B cell (primary cell): ENCODE measurements around the gene TAS2R41. TPM values are rescaled to one million over a fixed set of nuclear protein-coding genes. Genes with fewer than 3 reads are reported as not detected.

Experiments
- ATAC-seq: fragments of 200-7000 bp; cut with Tn5 transposase; one replicate; pipeline ENCODE4 v1.10.0; 2021; ENCODE audit warnings: low read depth, mild to moderate bottlenecking, moderate number of reproducible peaks, moderate library complexity
- CTCF ChIA-PET: fragments of 350-600 bp; sonication (Branson Sonifier 250); formaldehyde crosslinking; loops from one replicate; lab custom pipeline; 2021; ENCODE audit warnings: antibody characterized with exemption, inconsistent platforms; lab: Charles Lee
- POLR2A ChIA-PET: fragments of 350-600 bp; sonication (Branson Sonifier 250); formaldehyde crosslinking; loops from one replicate; lab custom pipeline; 2021; ENCODE audit warnings: antibody characterized with exemption; lab: Charles Lee
- DNase-seq: peaks from one replicate; pipeline ENCODE4 v3.0.0; 2013
- H2AFZ ChIP-seq: 2 replicates; pipeline ENCODE4 v1.6.1; 2012; ENCODE audit warnings: mild to moderate bottlenecking, low read depth, low read length; ENCODE audit not compliant: insufficient read depth, poor library complexity, severe bottlenecking
- H3K27ac ChIP-seq, 2 donors: 1 replicate in 1 of 2; 2 replicates in 1 of 2; pipeline ENCODE4 v1.5.1; 2012 to 2013; ENCODE audit warnings: low read length in 2 of 2, mild to moderate bottlenecking in 2 of 2, moderate library complexity in 1 of 2
- H3K27me3 ChIP-seq, 4 experiments: fragments of 200-600 bp in 1 of 4; sonication (generic) in 1 of 4; replicated peaks in 1 of 4; 1 replicate in 2 of 4; 2 replicates in 2 of 4; pipeline versions ENCODE4 v1.6.1 to v1.7.0; 2013 to 2016; ENCODE audit warnings: low read length in 3 of 4, mild to moderate bottlenecking in 2 of 4, mixed read lengths in 1 of 4, moderate library complexity in 1 of 4; ENCODE audit not compliant: insufficient read depth in 4 of 4, control insufficient read depth in 3 of 4; ENCODE audit errors: control extremely low read depth in 1 of 4
- H3K36me3 ChIP-seq, 2 experiments: replicated peaks in 1 of 2; 1 replicate in 1 of 2; 2 replicates in 1 of 2; pipeline versions ENCODE4 v1.6.1 to v1.7.1; 2013; ENCODE audit warnings: low read length in 1 of 2; ENCODE audit not compliant: insufficient read depth in 2 of 2, control insufficient read depth in 1 of 2; ENCODE audit errors: control extremely low read depth in 1 of 2, extremely low read depth in 1 of 2
- H3K4me1 ChIP-seq, 2 donors: fragments of 200-600 bp in 1 of 2; sonication (generic) in 1 of 2; 1 replicate in 1 of 2; 2 replicates in 1 of 2; pipeline versions ENCODE4 v1.5.1 to v1.6.1; 2013 to 2017; ENCODE audit warnings: low read length in 2 of 2; ENCODE audit not compliant: control insufficient read depth in 2 of 2, insufficient read depth in 2 of 2
- H3K4me2 ChIP-seq: replicated peaks from 2 replicates; pipeline ENCODE3; 2012; ENCODE audit warnings: mild to moderate bottlenecking, low read depth, low read length; ENCODE audit not compliant: poor library complexity, severe bottlenecking
- H3K4me3 ChIP-seq, 5 experiments: fragments of 200-600 bp in 1 of 5; sonication (generic) in 1 of 5; 1 replicate in 3 of 5; 2 replicates in 2 of 5; pipeline versions ENCODE4 v1.5.1 to v1.7.0; 2011 to 2016; ENCODE audit warnings: low read length in 4 of 5, mild to moderate bottlenecking in 4 of 5, low read depth in 2 of 5, control low read depth in 1 of 5, moderate library complexity in 1 of 5; ENCODE audit not compliant: insufficient read depth in 1 of 5; ENCODE audit errors: control extremely low read depth in 1 of 5, extremely low read depth in 1 of 5
- H3K79me2 ChIP-seq: fragments of 200-600 bp; sonication (generic); one replicate; pipeline ENCODE4 v1.6.0; 2016; ENCODE audit warnings: low read length; ENCODE audit not compliant: control insufficient read depth, insufficient read depth
- H3K9ac ChIP-seq: fragments of 200-600 bp; sonication (generic); 2 replicates; pipeline ENCODE4 v1.6.1; 2017; ENCODE audit warnings: mild to moderate bottlenecking, low read length, moderate library complexity
- H3K9me3 ChIP-seq, 3 donors: one replicate each; pipeline versions ENCODE4 v1.6.1 to v1.7.1; 2013; ENCODE audit warnings: low read length in 2 of 3; ENCODE audit not compliant: control insufficient read depth in 2 of 3, insufficient read depth in 1 of 3; ENCODE audit errors: control extremely low read depth in 1 of 3
- H4K20me1 ChIP-seq: 2 replicates; pipeline ENCODE4 v1.6.0; 2012; ENCODE audit warnings: mild to moderate bottlenecking, low read length; ENCODE audit not compliant: insufficient read depth, control insufficient read depth, poor library complexity, severe bottlenecking
- H3K27ac Mint-ChIP-seq: one replicate; pipeline ENCODE4 v1.8.0; 2021; ENCODE audit warnings: mixed read lengths
- H3K27me3 Mint-ChIP-seq: one replicate; pipeline ENCODE4 v1.8.0; 2021; ENCODE audit warnings: mixed read lengths
- H3K4me1 Mint-ChIP-seq: one replicate; pipeline ENCODE4 v1.8.0; 2021; ENCODE audit warnings: mixed read lengths
- H3K4me3 Mint-ChIP-seq: one replicate; pipeline ENCODE4 v1.8.0; 2021; ENCODE audit warnings: mixed read lengths
- H3K9me3 Mint-ChIP-seq: one replicate; pipeline ENCODE4 v1.8.0; 2022; ENCODE audit warnings: mixed read lengths; ENCODE audit not compliant: insufficient read depth
- EZH2 ChIP-seq: IDR thresholded peaks from 2 replicates; pipeline ENCODE4 v1.6.1; 2012; ENCODE audit warnings: borderline replicate concordance, low read depth, mild to moderate bottlenecking, moderate library complexity, low read length; ENCODE audit not compliant: insufficient read depth, poor library complexity, severe bottlenecking
- WGBS: methylation state at CpG from one replicate; pipeline ENCODE4 v1.1.5; 2013; ENCODE audit warnings: missing lambda C conversion rate; ENCODE audit not compliant: insufficient coverage; 5-methylcytosine and 5-hydroxymethylcytosine counted together
- intact Hi-C: fragments of 100-400 bp; cut with micrococcal nuclease; formaldehyde crosslinking; loops from one replicate; pipeline ENCODE4 v1.10.0; 2022
- polyA plus RNA-seq: library from polyadenylated mRNA; depleted of rRNA; stranded (reverse); fragments of >200 nt; gene quantifications from 2 replicates; pipeline ENCODE4 v1.2.3, GENCODE V29; 2012
- total RNA-seq, 2 donors: library from RNA; stranded (reverse); fragments of 120-200 nt in 1 of 2; gene quantifications; 1 replicate in 1 of 2; 2 replicates in 1 of 2; pipeline versions ENCODE4 v1.2.3 to v1.2.4, GENCODE V29; 2013 to 2022
- TF ChIP-seq, protein P1 (sequence below): fragments of 200-600 bp; IDR thresholded peaks from one replicate; pipeline ENCODE4 v1.8.0; 2022; ENCODE audit warnings: antibody characterized with exemption, mild to moderate bottlenecking

TAS2R41 gene
- total and polyA plus RNA-seq, 2 donors (not counting 1 experiment from before 2014, with no cell fraction given), result not detected

- H3K27ac Mint-ChIP-seq, result no peak overlapping the region
- Histone ChIP-seq H4K20me1 (no peaks in the 10 kb centered on the region), H3K36me3 (no peaks in the 10 kb centered on the region), H3K4me2 (no peak overlapping the region), H2AFZ (no peak overlapping the region), H3K4me1 (no peaks in the 10 kb centered on the region), H3K27me3 (no peaks in the 10 kb centered on the region), H3K27ac (no peak overlapping the region), H3K9me3 (peaks cover 0 to 4% (median 2%) of the 10 kb centered on the region in 3 donors), H3K79me2 (no peaks in the 10 kb centered on the region), H3K4me3 (no peak overlapping the region), H3K9ac (no peak overlapping the region)
- intact Hi-C loops, result no loop called here
- no peaks in the 10 kb centered on the region for H3K4me1 Mint-ChIP-seq
- 80% methylated on average over 2 of the region's 4 CpGs for WGBS
- TF ChIP-seq, protein P1, sequence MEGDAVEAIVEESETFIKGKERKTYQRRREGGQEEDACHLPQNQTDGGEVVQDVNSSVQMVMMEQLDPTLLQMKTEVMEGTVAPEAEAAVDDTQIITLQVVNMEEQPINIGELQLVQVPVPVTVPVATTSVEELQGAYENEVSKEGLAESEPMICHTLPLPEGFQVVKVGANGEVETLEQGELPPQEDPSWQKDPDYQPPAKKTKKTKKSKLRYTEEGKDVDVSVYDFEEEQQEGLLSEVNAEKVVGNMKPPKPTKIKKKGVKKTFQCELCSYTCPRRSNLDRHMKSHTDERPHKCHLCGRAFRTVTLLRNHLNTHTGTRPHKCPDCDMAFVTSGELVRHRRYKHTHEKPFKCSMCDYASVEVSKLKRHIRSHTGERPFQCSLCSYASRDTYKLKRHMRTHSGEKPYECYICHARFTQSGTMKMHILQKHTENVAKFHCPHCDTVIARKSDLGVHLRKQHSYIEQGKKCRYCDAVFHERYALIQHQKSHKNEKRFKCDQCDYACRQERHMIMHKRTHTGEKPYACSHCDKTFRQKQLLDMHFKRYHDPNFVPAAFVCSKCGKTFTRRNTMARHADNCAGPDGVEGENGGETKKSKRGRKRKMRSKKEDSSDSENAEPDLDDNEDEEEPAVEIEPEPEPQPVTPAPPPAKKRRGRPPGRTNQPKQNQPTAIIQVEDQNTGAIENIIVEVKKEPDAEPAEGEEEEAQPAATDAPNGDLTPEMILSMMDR, result no peak
- no peak for TF ChIP-seq EZH2
- CTCF ChIA-PET, result no interaction called here
- no peaks in the 10 kb centered on the region for H3K9me3 Mint-ChIP-seq
- DNase-seq, result no peak
- no peak overlapping the region for H3K4me3 Mint-ChIP-seq
- peaks cover 21% of the 10 kb centered on the region for H3K27me3 Mint-ChIP-seq
- POLR2A ChIA-PET, result no interaction called here
- ATAC-seq, result no peak
Observed at GRCh38 chr7:143456992-143457793, 20.5 kb upstream of the TAS2R41 start.

- Histone ChIP-seq H3K79me2 (no peaks in the 10 kb centered on the region), H3K27me3 (no peaks in the 10 kb centered on the region), H3K9me3 (peaks cover 0 to 6% (median 2%) of the 10 kb centered on the region in 3 donors), H3K36me3 (no peaks in the 10 kb centered on the region), H3K4me2 (no peak overlapping the region), H3K4me1 (no peaks in the 10 kb centered on the region), H3K27ac (no peak overlapping the region), H2AFZ (no peak overlapping the region), H3K9ac (no peak overlapping the region), H3K4me3 (no peak overlapping the region), H4K20me1 (no peaks in the 10 kb centered on the region)
- intact Hi-C loops, result no loop called here
- H3K27ac Mint-ChIP-seq, result no peak overlapping the region
- H3K4me3 Mint-ChIP-seq, result no peak overlapping the region
- POLR2A ChIA-PET, result no interaction called here
- H3K27me3 Mint-ChIP-seq, result peaks cover 21% of the 10 kb centered on the region
- CTCF ChIA-PET, result no interaction called here
- H3K4me1 Mint-ChIP-seq, result no peaks in the 10 kb centered on the region
- TF ChIP-seq EZH2, result no peak
- TF ChIP-seq, protein P1, result no peak
- DNase-seq (no peak), ATAC-seq (no peak)
- H3K9me3 Mint-ChIP-seq, result peaks cover 4% of the 10 kb centered on the region
- WGBS, result 76% methylated on average over 3 of the region's 3 CpGs
Observed at GRCh38 chr7:143458263-143458662, 19.4 kb upstream of the TAS2R41 start.
